DOHH2 (cell line): ENCODE data around the gene TBC1D16.

ENCODE experiments used
- H3F3A ChIP-seq: fragments of 200-600 bp; sonication (generic), shearing (Covaris generic); 2 replicates; pipeline ENCODE4 v1.6.0; 2016; ENCODE audit warnings: antibody characterized with exemption, mild to moderate bottlenecking; ENCODE audit not compliant: control insufficient read depth, insufficient read depth
- H3K27ac ChIP-seq: fragments of 200-600 bp; sonication (generic); 2 replicates; pipeline ENCODE4 v1.5.1; 2014; ENCODE audit warnings: low read depth, mild to moderate bottlenecking, low read length, moderate library complexity
- H3K27me3 ChIP-seq: fragments of 200-600 bp; sonication (generic); 2 replicates; pipeline ENCODE4 v1.6.1; 2014; ENCODE audit warnings: mild to moderate bottlenecking, low read length, mixed read lengths; ENCODE audit not compliant: control insufficient read depth
- H3K36me3 ChIP-seq: fragments of 200-600 bp; sonication (generic); 2 replicates; pipeline ENCODE4 v1.6.1; 2014; ENCODE audit warnings: mild to moderate bottlenecking, low read length, moderate library complexity, mixed read lengths; ENCODE audit not compliant: control insufficient read depth
- H3K4me1 ChIP-seq: fragments of 200-600 bp; sonication (generic); 2 replicates; pipeline ENCODE4 v1.6.1; 2014; ENCODE audit warnings: mild to moderate bottlenecking, low read length, mixed read lengths; ENCODE audit not compliant: control insufficient read depth
- H3K4me2 ChIP-seq: fragments of 200-600 bp; sonication (generic); 2 replicates; pipeline ENCODE4 v1.6.0; 2014; ENCODE audit warnings: mild to moderate bottlenecking, low read length, moderate library complexity
- H3K4me3 ChIP-seq: fragments of 200-600 bp; sonication (generic); 2 replicates; pipeline ENCODE4 v1.5.1; 2014; ENCODE audit warnings: mild to moderate bottlenecking, low read length, mixed read lengths
- H3K79me2 ChIP-seq: fragments of 200-600 bp; sonication (generic); 2 replicates; pipeline ENCODE4 v1.6.1; 2014; ENCODE audit warnings: mild to moderate bottlenecking, low read length, mixed read lengths; ENCODE audit not compliant: control insufficient read depth
- H3K9me2 ChIP-seq: fragments of 200-600 bp; sonication (generic); replicated peaks from 2 replicates; pipeline ENCODE4 v1.6.1; 2014; ENCODE audit warnings: mild to moderate bottlenecking, low read length, mixed read lengths; ENCODE audit not compliant: control insufficient read depth
- H3K9me3 ChIP-seq: fragments of 200-600 bp; sonication (generic); 2 replicates; pipeline ENCODE4 v1.6.1; 2014; ENCODE audit warnings: antibody characterized with exemption, low read length, mixed read lengths; ENCODE audit not compliant: control insufficient read depth, insufficient read depth
- H4K20me1 ChIP-seq: fragments of 200-600 bp; sonication (generic); 2 replicates; pipeline ENCODE4 v1.6.0; 2014; ENCODE audit warnings: low read depth, mild to moderate bottlenecking, antibody characterized with exemption, low read length, moderate library complexity; ENCODE audit not compliant: control insufficient read depth, insufficient read depth
- CTCF ChIP-seq: fragments of 200-600 bp; sonication (generic); IDR thresholded peaks from one replicate; pipeline ENCODE4 v1.5.1; 2014; ENCODE audit warnings: antibody characterized with exemption, mild to moderate bottlenecking, low read depth, low read length; ENCODE audit not compliant: poor library complexity, severe bottlenecking
- EZH2phosphoT487 ChIP-seq: fragments of 200-600 bp; sonication (generic); IDR thresholded peaks from 2 replicates; pipeline ENCODE4 v1.6.1; 2017; ENCODE audit warnings: borderline replicate concordance, mild to moderate bottlenecking, antibody characterized with exemption, low read length, moderate library complexity, mixed read lengths

Gene TBC1D16

GRCh38 chr17:80032614-80033171, 3.0 kb downstream of the TBC1D16 start:
- no peak overlapping the region for H3K27ac ChIP-seq
- no peaks in the 10 kb centered on the region for H3K36me3 ChIP-seq
- no peaks in the 10 kb centered on the region for H3K9me3 ChIP-seq
- peaks cover 11% of the 10 kb centered on the region for H3K4me1 ChIP-seq
- no peak overlapping the region for H3K4me3 ChIP-seq
- H3K4me2 ChIP-seq = no peak overlapping the region
- H4K20me1 ChIP-seq = no peaks in the 10 kb centered on the region
- H3K79me2 ChIP-seq = no peaks in the 10 kb centered on the region
- no peaks in the 10 kb centered on the region for H3K9me2 ChIP-seq
- peaks cover 38% of the 10 kb centered on the region for H3K27me3 ChIP-seq
- TF ChIP-seq EZH2phosphoT487 (no peak), CTCF (no peak)
- H3F3A ChIP-seq = no peaks in the 10 kb centered on the region

GRCh38 chr17:80031691-80032430, 3.8 kb downstream of the TBC1D16 start:
- no peaks in the 10 kb centered on the region for H3K9me2 ChIP-seq
- no peak overlapping the region for H3K4me3 ChIP-seq
- H4K20me1 ChIP-seq = no peaks in the 10 kb centered on the region
- H3K4me2 ChIP-seq = no peak overlapping the region
- H3K27ac ChIP-seq = no peak overlapping the region
- H3K27me3 ChIP-seq = peaks cover 33% of the 10 kb centered on the region
- no peaks in the 10 kb centered on the region for H3K79me2 ChIP-seq
- H3K36me3 ChIP-seq = no peaks in the 10 kb centered on the region
- H3K9me3 ChIP-seq = no peaks in the 10 kb centered on the region
- no peaks in the 10 kb centered on the region for H3F3A ChIP-seq
- peaks cover 11% of the 10 kb centered on the region for H3K4me1 ChIP-seq
- TF ChIP-seq EZH2phosphoT487 (no peak), CTCF (no peak)

- no peaks in the 10 kb centered on the region for H3K79me2 ChIP-seq
Observed at GRCh38 chr17:80030730-80031410, 4.8 kb downstream of the TBC1D16 start.

More at GRCh38 chr17:80030730-80031410, 4.8 kb downstream of the TBC1D16 start:
- Histone ChIP-seq H3F3A (no peaks in the 10 kb centered on the region), H3K9me2 (no peaks in the 10 kb centered on the region), H3K4me1 (peaks cover 4% of the 10 kb centered on the region), H3K36me3 (no peaks in the 10 kb centered on the region), H3K9me3 (no peaks in the 10 kb centered on the region), H4K20me1 (no peaks in the 10 kb centered on the region), H3K27ac (no peak overlapping the region), H3K4me3 (no peak overlapping the region), H3K27me3 (peaks cover 23% of the 10 kb centered on the region), H3K4me2 (no peak overlapping the region)
- no peak for TF ChIP-seq CTCF
- no peak for TF ChIP-seq EZH2phosphoT487
